GM18868 (cell line): ENCODE measurements around the gene OR2T33.
"Not testable (repeated sequence)": the region's sequence is repeated elsewhere in the genome, so short reads cannot be mapped to it uniquely, and the experiment has no call there.

Experiments
- ATAC-seq: cut with Tn5 transposase; IDR thresholded peaks from one replicate; pipeline ENCODE4 v1.9.1; 2021; ENCODE audit warnings: mild to moderate bottlenecking, moderate library complexity; ENCODE audit not compliant: unreplicated experiment

Gene OR2T33

DNA sequence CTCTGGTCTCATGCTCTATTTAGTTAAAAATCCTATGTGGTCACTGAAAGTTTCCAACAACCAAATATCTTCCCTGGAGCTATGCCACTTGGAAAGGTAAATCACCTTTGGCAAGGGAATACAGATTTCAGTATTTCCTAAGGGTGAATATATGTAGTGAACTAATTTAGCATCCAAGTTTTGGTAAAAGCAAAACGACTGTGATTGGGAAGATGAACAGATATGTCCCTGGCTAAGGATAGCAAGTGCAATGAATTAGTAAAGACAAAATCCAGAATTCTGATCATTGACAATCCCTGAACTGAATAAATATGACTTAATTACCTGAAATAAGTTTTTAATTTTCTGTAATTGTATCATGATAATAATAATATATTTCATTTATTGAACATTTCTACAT is at the start of gene OR2T33:
Gene OR2T33, minus strand, starts transcription at position 101 of the 400 bp plus-strand sequence. CDS start 4,162 bp downstream, outside the sequence.
- ATAC-seq: no peak

GRCh38 chr1:248324468-248324867 is 46.7 kb upstream of the OR2T33 start, which contains the start of gene OR2M7:
OR2M7 (minus strand) TSS chr1:248324568; CDS start chr1:248324568, 0 bp downstream.
- ATAC-seq: no peak

DNA sequence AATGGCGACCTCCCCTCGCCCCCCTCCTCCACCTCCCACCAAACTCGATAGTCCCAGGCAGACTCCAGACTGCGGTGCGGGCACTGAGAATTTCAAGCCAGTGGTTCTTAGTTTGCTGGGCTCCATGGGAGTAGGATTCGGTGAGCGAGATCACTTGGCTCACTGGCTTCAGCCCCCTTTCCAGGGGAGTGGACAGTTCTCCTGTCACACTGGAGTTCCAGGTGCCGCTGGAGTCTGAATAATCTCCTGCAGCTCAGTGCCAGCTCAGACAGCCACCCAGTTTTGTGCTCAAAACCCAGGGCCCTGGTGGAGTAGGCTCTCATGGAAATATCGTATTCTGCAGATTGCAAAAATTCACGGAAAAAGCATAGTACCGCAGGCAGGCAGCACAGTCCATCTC is 39.0 kb upstream of the OR2T33 start:
- no peak for ATAC-seq

DNA sequence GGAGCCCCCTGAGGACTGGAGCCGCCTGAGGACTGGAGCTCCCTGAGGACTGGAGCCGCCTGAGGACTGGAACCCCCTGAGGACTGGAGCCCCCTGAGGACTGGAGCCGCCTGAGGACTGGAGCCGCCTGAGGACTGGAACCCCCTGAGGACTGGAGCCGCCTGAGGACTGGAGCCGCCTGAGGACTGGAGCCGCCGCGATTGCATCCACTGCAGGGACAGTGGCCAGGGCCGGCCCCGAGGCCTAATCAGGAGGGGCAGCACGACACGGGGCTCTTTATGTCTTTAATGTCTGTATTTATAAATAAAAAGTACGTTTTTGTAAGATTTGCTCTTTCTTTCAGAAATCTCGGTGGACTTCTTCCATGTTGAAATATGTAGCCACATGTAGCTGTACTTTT is 29.0 kb upstream of the OR2T33 start:
- not testable (repeated sequence) for ATAC-seq

- no peak for ATAC-seq
These were observed 28.3 kb upstream of the OR2T33 start for GRCh38 chr1:248306103-248306502.

DNA sequence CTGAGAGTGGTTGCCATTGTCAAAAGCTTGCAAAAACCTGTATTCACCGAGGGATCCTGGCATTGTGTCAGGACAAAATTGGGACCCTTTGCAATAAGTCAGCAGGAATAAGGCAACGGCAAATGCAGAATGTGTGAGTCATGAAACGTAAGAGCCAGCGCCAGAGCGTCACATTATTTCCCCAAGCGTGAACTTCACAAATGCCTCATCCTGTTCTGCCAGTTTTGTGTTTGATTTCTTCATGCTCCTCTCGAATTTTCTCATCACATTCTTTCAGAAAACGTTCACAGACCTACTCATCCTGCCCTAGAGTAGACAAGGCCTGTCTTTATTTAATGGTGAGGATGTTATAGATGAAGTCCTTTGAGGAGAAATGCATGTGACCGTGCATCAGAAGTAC is 27.9 kb upstream of the OR2T33 start:
- not testable (repeated sequence) for ATAC-seq

- no peak for ATAC-seq
These were observed 25.5 kb upstream of the OR2T33 start, which contains the start of gene OR2T12 for GRCh38 chr1:248303324-248303723. OR2T12 (minus strand) TSS chr1:248303424; CDS start chr1:248295578, 7,846 bp downstream.

DNA sequence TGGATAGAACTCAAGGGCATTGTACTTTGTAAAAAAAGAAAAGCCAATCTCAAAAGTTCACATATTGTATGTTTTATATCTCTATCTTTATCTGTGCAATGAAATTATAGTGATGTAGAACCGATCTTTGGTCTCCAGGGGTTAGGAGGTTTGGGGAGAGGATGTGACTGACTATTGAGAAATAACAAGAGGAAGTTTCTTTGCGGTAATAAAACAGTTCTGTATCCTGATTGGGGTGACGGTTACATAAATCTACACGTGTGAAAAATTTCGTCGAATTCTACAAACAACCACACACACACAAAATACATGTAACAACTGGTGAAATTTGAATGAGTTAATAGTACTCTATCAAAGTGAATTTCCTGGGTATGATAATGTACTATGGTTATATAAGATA is 10.6 kb upstream of the OR2T33 start:
- no peak for ATAC-seq

DNA sequence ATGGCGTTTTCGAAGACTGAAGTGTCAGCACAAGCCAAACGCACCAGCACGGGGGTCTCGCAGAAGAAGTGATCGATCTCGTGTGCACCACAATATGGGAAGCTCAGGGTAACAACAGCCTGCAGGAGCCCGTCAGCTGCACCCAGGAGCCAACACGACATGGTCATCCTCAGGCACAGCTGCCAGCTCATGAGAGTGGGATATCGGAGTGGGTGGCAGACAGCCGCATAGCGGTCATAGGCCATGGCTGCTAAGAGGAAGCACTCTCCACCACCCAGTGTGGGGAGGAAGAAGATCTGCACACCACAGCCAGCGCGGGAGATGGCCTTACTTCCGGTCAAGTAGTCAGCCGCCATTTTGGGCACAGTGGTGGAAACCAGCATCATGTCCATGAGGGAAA is 4.6 kb downstream of the OR2T33 start:
- ATAC-seq: not testable (repeated sequence)

GRCh38 chr1:248268178-248268577 is 9.6 kb downstream of the OR2T33 start:
- ATAC-seq: no peak

DNA sequence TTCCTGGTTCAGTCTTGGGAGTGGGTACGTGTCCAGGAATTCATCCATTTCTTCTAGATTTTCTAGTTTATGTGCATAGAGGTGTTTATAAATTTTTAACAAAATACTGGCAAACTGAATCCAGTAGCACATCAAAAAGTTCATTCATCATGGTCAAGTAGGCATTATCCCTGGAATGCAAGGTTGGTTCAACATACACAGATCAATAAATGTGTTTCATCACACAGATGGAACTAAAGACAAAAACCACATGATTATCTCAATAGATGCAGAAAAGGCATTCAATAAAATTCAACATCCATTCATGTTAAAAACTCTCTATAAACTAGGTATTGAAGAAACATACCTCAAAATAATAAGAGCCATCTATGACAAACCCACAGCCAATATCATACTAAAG is 18.5 kb downstream of the OR2T33 start:
- not testable (repeated sequence) for ATAC-seq

GRCh38 chr1:248243204-248243603 is 34.6 kb downstream of the OR2T33 start:
- ATAC-seq: peak; percentile 90

DNA sequence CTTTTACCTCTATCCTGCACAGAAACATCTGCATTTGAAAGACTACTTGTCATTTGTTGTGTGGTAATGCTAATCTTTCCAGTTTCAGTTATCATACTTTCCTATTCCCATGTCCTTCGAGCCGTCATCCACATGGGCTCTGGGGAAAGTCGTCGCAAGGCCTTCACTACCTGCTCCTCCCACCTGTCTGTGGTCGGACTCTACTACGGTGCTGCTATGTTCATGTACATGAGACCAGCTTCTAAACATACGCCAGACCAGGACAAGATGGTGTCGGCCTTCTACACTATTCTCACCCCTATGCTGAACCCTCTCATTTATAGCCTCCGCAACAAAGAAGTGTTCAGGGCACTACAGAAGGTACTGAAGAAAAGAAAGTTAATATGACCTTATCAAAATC is 38.3 kb downstream of the OR2T33 start:
- no peak for ATAC-seq

GRCh38 chr1:248231117-248231516 is 46.7 kb downstream of the OR2T33 start, which contains the start of gene OR2M4:
OR2M4 (plus strand) TSS chr1:248231417; CDS start chr1:248238929, 7,512 bp downstream.
- ATAC-seq: no peak

DNA sequence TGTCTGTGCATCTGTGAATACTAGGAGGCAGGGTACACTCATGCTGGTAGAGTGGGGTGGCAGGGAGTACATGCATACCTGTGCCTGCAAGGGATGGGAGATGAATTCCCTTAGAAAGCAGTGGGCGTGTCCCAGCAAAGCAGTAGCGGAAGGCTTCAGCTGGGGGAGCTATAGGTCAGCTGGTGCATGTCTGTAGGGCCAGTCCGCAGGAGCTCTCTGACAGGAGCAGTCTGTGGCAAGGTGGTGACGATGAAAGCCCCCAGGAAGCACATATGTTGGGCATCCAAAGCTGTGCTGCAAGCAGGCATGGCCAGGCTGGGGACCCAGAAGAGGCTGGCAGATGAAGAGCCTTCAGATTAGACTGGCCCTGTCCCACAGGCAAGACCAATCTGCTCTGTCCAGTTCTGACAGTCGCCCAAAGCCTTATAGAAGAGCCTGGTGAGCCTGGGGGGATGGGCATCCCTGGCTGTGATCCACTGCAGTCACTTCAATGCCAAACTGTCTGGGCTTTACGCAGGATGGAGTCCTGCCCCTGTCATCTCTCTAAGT is 48.3 kb downstream of the OR2T33 start:
- ATAC-seq: no peak

- ATAC-seq: no peak
These were observed 52.2 kb downstream of the OR2T33 start for GRCh38 chr1:248225537-248225936.
